ENCODE results near the gene PLA2R1.

Gene PLA2R1

GRCh38 chr2:159982270-159982669 is 80.1 kb downstream of the PLA2R1 start:
- Histone ChIP-seq H3K14ac (ENCODE audit: low read length) (no peak overlapping the region), H3K9me3 (ENCODE audit: insufficient read depth, low read depth, low read length) (no peaks in the 10 kb centered on the region), H3K4me2 (ENCODE audit: low read length) (no peak overlapping the region), H2BK5ac (ENCODE audit: low read depth, low read length, poor library complexity) (no peak overlapping the region), H4K12ac (ENCODE audit: low read depth, low read length) (no peak overlapping the region), H3K4ac (ENCODE audit: low read depth, low read length) (no peak overlapping the region), H3K4me1 (ENCODE audit: control insufficient read depth in 1 of 2, insufficient read depth in 2 of 2, low read length in 2 of 2) (peaks cover 0 to 2% of the 10 kb centered on the region in 2 experiments), H2AFZ (ENCODE audit: insufficient read depth, low read length, poor library complexity) (no peak overlapping the region), H3K79me2 (ENCODE audit: control insufficient read depth, insufficient read depth, low read length, poor library complexity) (no peaks in the 10 kb centered on the region), H3K27ac (ENCODE audit: low read depth, low read length) (no peak overlapping the region), H3K79me1 (ENCODE audit: low read length) (no peaks in the 10 kb centered on the region), H3K4me3 (ENCODE audit: low read depth, low read length) (no peak overlapping the region), H4K91ac (ENCODE audit: low read depth, low read length) (no peak overlapping the region), H3K36me3 (ENCODE audit: control insufficient read depth in 1 of 2, insufficient read depth in 2 of 2, low read length in 2 of 2) (no peaks in the 10 kb centered on the region), H3K18ac (ENCODE audit: low read length) (no peak overlapping the region), H3K23ac (ENCODE audit: low read length) (no peak overlapping the region), H2BK120ac (ENCODE audit: insufficient read depth, low read length, poor library complexity) (no peak overlapping the region), H3K9ac (ENCODE audit: low read length) (no peak overlapping the region), H4K8ac (ENCODE audit: low read depth, low read length) (no peak overlapping the region), H2BK12ac (ENCODE audit: low read length) (no peak overlapping the region), H2AK5ac (ENCODE audit: low read length) (no peak overlapping the region), H3K27me3 (ENCODE audit: insufficient read depth, low read length) (no peaks in the 10 kb centered on the region)
- peak in 1 of 2 donors; percentile 7 for DNase-seq
- WGBS (ENCODE audit: extremely low coverage, insufficient coverage, insufficient read length) = no CpG with 5 or more reads among the region's 3 CpGs

GRCh38 chr2:159976527-159977160 is 85.8 kb downstream of the PLA2R1 start:
- no peak overlapping the region for H2BK5ac ChIP-seq (ENCODE audit: low read depth, low read length, poor library complexity)
- H2AK5ac ChIP-seq (ENCODE audit: low read length) = no peak overlapping the region
- H3K18ac ChIP-seq (ENCODE audit: low read length) = no peak overlapping the region
- H4K91ac ChIP-seq (ENCODE audit: low read depth, low read length) = no peak overlapping the region
- no peak overlapping the region for H4K12ac ChIP-seq (ENCODE audit: low read depth, low read length)
- no peak for DNase-seq
- no peak overlapping the region for H2BK12ac ChIP-seq (ENCODE audit: low read length)
- no peaks in the 10 kb centered on the region for H3K27me3 ChIP-seq (ENCODE audit: insufficient read depth, low read length)
- no peak overlapping the region for H3K9ac ChIP-seq (ENCODE audit: low read length)
- H3K79me1 ChIP-seq (ENCODE audit: low read length) = no peaks in the 10 kb centered on the region
- no peak overlapping the region for H3K27ac ChIP-seq (ENCODE audit: low read depth, low read length)
- H3K4me3 ChIP-seq (ENCODE audit: low read depth, low read length) = no peak overlapping the region
- no peaks in the 10 kb centered on the region for H3K4me1 ChIP-seq (ENCODE audit: control insufficient read depth in 1 of 2, insufficient read depth in 2 of 2, low read length in 2 of 2)
- H2AFZ ChIP-seq (ENCODE audit: insufficient read depth, low read length, poor library complexity) = no peak overlapping the region
- H3K23ac ChIP-seq (ENCODE audit: low read length) = no peak overlapping the region
- H3K14ac ChIP-seq (ENCODE audit: low read length) = no peak overlapping the region
- WGBS (ENCODE audit: extremely low coverage, insufficient coverage, insufficient read length) = no CpG with 5 or more reads among the region's 5 CpGs
- H3K9me3 ChIP-seq (ENCODE audit: insufficient read depth, low read depth, low read length) = no peaks in the 10 kb centered on the region
- H3K4me2 ChIP-seq (ENCODE audit: low read length) = no peak overlapping the region
- H3K79me2 ChIP-seq (ENCODE audit: control insufficient read depth, insufficient read depth, low read length, poor library complexity) = no peaks in the 10 kb centered on the region
- no peak overlapping the region for H2BK120ac ChIP-seq (ENCODE audit: insufficient read depth, low read length, poor library complexity)
- no peaks in the 10 kb centered on the region for H3K36me3 ChIP-seq (ENCODE audit: control insufficient read depth in 1 of 2, insufficient read depth in 2 of 2, low read length in 2 of 2)
- no peak overlapping the region for H4K8ac ChIP-seq (ENCODE audit: low read depth, low read length)
- no peak overlapping the region for H3K4ac ChIP-seq (ENCODE audit: low read depth, low read length)

- H3K36me3 ChIP-seq (ENCODE audit: control insufficient read depth in 1 of 2, insufficient read depth in 2 of 2, low read length in 2 of 2) = no peaks in the 10 kb centered on the region
Measured at GRCh38 chr2:159973325-159973724, 89.1 kb downstream of the PLA2R1 start.

GRCh38 chr2:159971365-159972152 is 90.9 kb downstream of the PLA2R1 start:
- DNase-seq = no peak
- Histone ChIP-seq H3K27me3 (ENCODE audit: insufficient read depth, low read length) (no peaks in the 10 kb centered on the region), H4K8ac (ENCODE audit: low read depth, low read length) (peak overlapping the region; percentile 38), H3K4me3 (ENCODE audit: low read depth, low read length) (no peak overlapping the region), H4K91ac (ENCODE audit: low read depth, low read length) (no peak overlapping the region), H2AFZ (ENCODE audit: insufficient read depth, low read length, poor library complexity) (no peak overlapping the region), H3K4me1 (ENCODE audit: control insufficient read depth in 1 of 2, insufficient read depth in 2 of 2, low read length in 2 of 2) (no peaks in the 10 kb centered on the region), H2AK5ac (ENCODE audit: low read length) (no peak overlapping the region), H3K23ac (ENCODE audit: low read length) (no peak overlapping the region), H2BK120ac (ENCODE audit: insufficient read depth, low read length, poor library complexity) (no peak overlapping the region), H3K18ac (ENCODE audit: low read length) (no peak overlapping the region), H3K9ac (ENCODE audit: low read length) (no peak overlapping the region), H3K9me3 (ENCODE audit: insufficient read depth, low read depth, low read length) (peaks cover 1% of the 10 kb centered on the region), H3K79me1 (ENCODE audit: low read length) (no peaks in the 10 kb centered on the region), H3K27ac (ENCODE audit: low read depth, low read length) (no peak overlapping the region), H3K4ac (ENCODE audit: low read depth, low read length) (no peak overlapping the region), H3K14ac (ENCODE audit: low read length) (no peak overlapping the region), H2BK5ac (ENCODE audit: low read depth, low read length, poor library complexity) (no peak overlapping the region), H3K36me3 (ENCODE audit: control insufficient read depth in 1 of 2, insufficient read depth in 2 of 2, low read length in 2 of 2) (no peaks in the 10 kb centered on the region), H4K12ac (ENCODE audit: low read depth, low read length) (no peak overlapping the region), H2BK12ac (ENCODE audit: low read length) (no peak overlapping the region), H3K79me2 (ENCODE audit: control insufficient read depth, insufficient read depth, low read length, poor library complexity) (no peaks in the 10 kb centered on the region), H3K4me2 (ENCODE audit: low read length) (no peak overlapping the region)
- no CpG with 5 or more reads among the region's 7 CpGs for WGBS (ENCODE audit: extremely low coverage, insufficient coverage, insufficient read length)

More at GRCh38 chr2:159973325-159973724, 89.1 kb downstream of the PLA2R1 start:
- H3K4me2 ChIP-seq (ENCODE audit: low read length) = no peak overlapping the region
- H2BK5ac ChIP-seq (ENCODE audit: low read depth, low read length, poor library complexity) = no peak overlapping the region
- H3K14ac ChIP-seq (ENCODE audit: low read length) = no peak overlapping the region
- H3K79me1 ChIP-seq (ENCODE audit: low read length) = no peaks in the 10 kb centered on the region
- H3K27me3 ChIP-seq (ENCODE audit: insufficient read depth, low read length) = no peaks in the 10 kb centered on the region
- no peak overlapping the region for H3K9ac ChIP-seq (ENCODE audit: low read length)
- H3K79me2 ChIP-seq (ENCODE audit: control insufficient read depth, insufficient read depth, low read length, poor library complexity) = no peaks in the 10 kb centered on the region
- no peak overlapping the region for H2AFZ ChIP-seq (ENCODE audit: insufficient read depth, low read length, poor library complexity)
- H2AK5ac ChIP-seq (ENCODE audit: low read length) = no peak overlapping the region
- H2BK120ac ChIP-seq (ENCODE audit: insufficient read depth, low read length, poor library complexity) = no peak overlapping the region
- no peak overlapping the region for H3K4me3 ChIP-seq (ENCODE audit: low read depth, low read length)
- no peak overlapping the region for H3K23ac ChIP-seq (ENCODE audit: low read length)
- H2BK12ac ChIP-seq (ENCODE audit: low read length) = no peak overlapping the region
- H3K4me1 ChIP-seq (ENCODE audit: control insufficient read depth in 1 of 2, insufficient read depth in 2 of 2, low read length in 2 of 2) = no peaks in the 10 kb centered on the region
- H3K4ac ChIP-seq (ENCODE audit: low read depth, low read length) = no peak overlapping the region
- no peaks in the 10 kb centered on the region for H3K9me3 ChIP-seq (ENCODE audit: insufficient read depth, low read depth, low read length)
- DNase-seq = no peak
- WGBS (ENCODE audit: extremely low coverage, insufficient coverage, insufficient read length) = no CpG with 5 or more reads among the region's 1 CpG
- H3K27ac ChIP-seq (ENCODE audit: low read depth, low read length) = no peak overlapping the region
- no peak overlapping the region for H3K18ac ChIP-seq (ENCODE audit: low read length)
- H4K8ac ChIP-seq (ENCODE audit: low read depth, low read length) = no peak overlapping the region
- H4K12ac ChIP-seq (ENCODE audit: low read depth, low read length) = no peak overlapping the region
- no peak overlapping the region for H4K91ac ChIP-seq (ENCODE audit: low read depth, low read length)
